K562 (cell line): ENCODE measurements around the gene CPM. TPM values are rescaled to one million over a fixed set of nuclear protein-coding genes. Genes with fewer than 3 reads are reported as not detected.

Source experiments
- ATAC-seq: fragments of 200-7000 bp; cut with Tn5 transposase; 3 replicates; pipeline ENCODE4 v1.9.1; 2020; ENCODE audit warnings: moderate library complexity
- BruUV-seq: library from RNA; stranded (reverse); fragments of 400-500 nt; replicated peaks from 2 replicates; lab custom pipeline; 2021; lab: Mats Ljungman, UMichigan
- CTCF ChIA-PET: fragments of 300-600 bp; formaldehyde crosslinking; extraction: SDS; loops from one replicate; lab custom pipeline; 2021; ENCODE audit warnings: low intra/inter-chr PET ratio; lab: Yijun Ruan, JAX
- POLR2A ChIA-PET: fragments of 300-600, 350-650 bp; sonication (Branson Sonifier 250); formaldehyde crosslinking; extraction: SDS; loops from one replicate; lab custom pipeline; 2021; ENCODE audit warnings: antibody characterized with exemption, inconsistent platforms; lab: Yijun Ruan, JAX
- DNase-seq, 4 experiments: peaks; one replicate each; pipeline versions ENCODE4 v3.0.0 to v3.0.0-alpha.2; 2011 to 2018; ENCODE audit warnings: low spot score in 3 of 4, mixed read lengths in 3 of 4; ENCODE audit errors: extremely low read depth in 1 of 4
- FAIRE-seq: peaks from 2 replicates; lab custom pipeline; 2011; peaks lifted over from hg19 to GRCh38; lab: Jason Lieb, UNC
- H2AFZ ChIP-seq: 2 replicates; pipeline ENCODE4 v1.6.0; 2011; ENCODE audit warnings: low read depth, low read length, control low read depth, inconsistent platforms
- H3K27ac ChIP-seq: fragments of 200-600 bp; 3 replicates; pipeline ENCODE4 v1.8.0; 2011; ENCODE audit warnings: low read depth, mild to moderate bottlenecking, control low read depth, inconsistent platforms, low read length, moderate library complexity, mixed read lengths; ENCODE audit errors: extremely low read depth
- H3K27me3 ChIP-seq, 2 experiments: fragments of 300-600 bp in 1 of 2; 2 replicates in 1 of 2; 3 replicates in 1 of 2; pipeline versions ENCODE4 v1.6.0 to v1.8.0; 2011; ENCODE audit warnings: inconsistent platforms in 2 of 2, low read length in 2 of 2, mild to moderate bottlenecking in 1 of 2, mixed read lengths in 1 of 2, moderate library complexity in 1 of 2; ENCODE audit not compliant: control insufficient read depth in 2 of 2, insufficient read depth in 2 of 2
- H3K36me3 ChIP-seq: fragments of 300-600 bp; 3 replicates; pipeline ENCODE4 v1.8.0; 2011; ENCODE audit warnings: mild to moderate bottlenecking, low read length, inconsistent platforms; ENCODE audit not compliant: control insufficient read depth, insufficient read depth
- H3K4me1 ChIP-seq, 2 experiments: fragments of 200-600 bp in 1 of 2; replicated peaks in 1 of 2; 2 replicates in 1 of 2; 3 replicates in 1 of 2; pipeline versions ENCODE4 v1.5.1 to v1.8.0; 2011; ENCODE audit warnings: inconsistent platforms in 2 of 2, low read length in 2 of 2, mild to moderate bottlenecking in 1 of 2, mixed read lengths in 1 of 2, moderate library complexity in 1 of 2; ENCODE audit not compliant: control insufficient read depth in 2 of 2, insufficient read depth in 2 of 2
- H3K4me2 ChIP-seq: 2 replicates; pipeline ENCODE4 v1.6.1; 2011; ENCODE audit warnings: low read length, control low read depth, inconsistent platforms, mixed read lengths; ENCODE audit not compliant: insufficient read depth
- H3K4me3 ChIP-seq: fragments of 200-600 bp; sonication (generic), shearing (Covaris generic); 2 replicates; pipeline ENCODE4 v1.5.1; 2016; ENCODE audit warnings: control low read depth, inconsistent platforms
- H3K79me2 ChIP-seq: fragments of 200-600 bp; 3 replicates; pipeline ENCODE4 v1.8.0; 2011; ENCODE audit warnings: low read length, inconsistent platforms; ENCODE audit not compliant: control insufficient read depth, insufficient read depth
- H3K9ac ChIP-seq, 2 experiments: 2 replicates each; pipeline versions ENCODE4 v1.6.0 to v1.6.1; 2011; ENCODE audit warnings: low read depth in 2 of 2, low read length in 2 of 2, control low read depth in 1 of 2, inconsistent platforms in 1 of 2, mild to moderate bottlenecking in 1 of 2, mixed read lengths in 1 of 2; ENCODE audit not compliant: insufficient read depth in 1 of 2
- H3K9me1 ChIP-seq: one replicate; pipeline ENCODE4 v1.6.0; 2011; ENCODE audit warnings: inconsistent platforms, mild to moderate bottlenecking, low read length, moderate library complexity; ENCODE audit not compliant: control insufficient read depth, insufficient read depth
- H3K9me3 ChIP-seq: replicated peaks from 2 replicates; pipeline ENCODE4 v1.5.1; 2011; ENCODE audit warnings: low read depth, low read length, inconsistent platforms; ENCODE audit not compliant: control insufficient read depth, insufficient read depth
- H4K20me1 ChIP-seq: replicated peaks from 2 replicates; pipeline ENCODE4 v1.6.1; 2011; ENCODE audit warnings: low read length, inconsistent platforms, mixed read lengths; ENCODE audit not compliant: control insufficient read depth, insufficient read depth
- BRD4 ChIP-seq: fragments of 200-600 bp; sonication (generic); IDR thresholded peaks from 2 replicates; pipeline ENCODE4 v1.6.1; 2017; ENCODE audit warnings: inconsistent platforms
- CBFB ChIP-seq: sonication (generic); formaldehyde crosslinking; IDR thresholded peaks from 2 replicates; pipeline ENCODE4 v1.4.0; 2020; ENCODE audit warnings: mild to moderate bottlenecking, missing genetic modification reagents
- CCNT2 ChIP-seq: IDR thresholded peaks from 2 replicates; pipeline ENCODE4 v1.6.1; 2011; ENCODE audit warnings: borderline replicate concordance, low read depth, mild to moderate bottlenecking, moderate library complexity, mixed read lengths, low read length; ENCODE audit not compliant: insufficient read length; ENCODE audit errors: extremely low read depth
- HDAC6 ChIP-seq: IDR thresholded peaks from 2 replicates; pipeline ENCODE4 v1.6.1; 2012; ENCODE audit warnings: low read depth, mild to moderate bottlenecking, control low read depth, inconsistent platforms, low read length, moderate library complexity
- HNRNPH1 ChIP-seq: fragments of 200-400 bp; formaldehyde crosslinking; optimal IDR thresholded peaks from 2 replicates; pipeline ENCODE3; 2017; ENCODE audit warnings: low read depth, mild to moderate bottlenecking, low read length, moderate library complexity
- MTA1 ChIP-seq: fragments of 450-650 bp; IDR thresholded peaks from 2 replicates; pipeline ENCODE4 v1.6.1; 2017; ENCODE audit warnings: borderline replicate concordance
- PTTG1 ChIP-seq: fragments of 450-650 bp; IDR thresholded peaks from 2 replicates; pipeline ENCODE4 v1.6.1; 2016; ENCODE audit warnings: low read depth, mild to moderate bottlenecking, missing genetic modification characterization, missing compliant biosample characterization
- SAP30 ChIP-seq: fragments of 200-600 bp; sonication (generic); IDR thresholded peaks from 2 replicates; pipeline ENCODE4 v1.6.1; 2012; ENCODE audit warnings: borderline replicate concordance, low read depth, mild to moderate bottlenecking, moderate library complexity, low read length, control low read depth, inconsistent platforms; ENCODE audit not compliant: insufficient read depth, poor library complexity, severe bottlenecking
- SMC3 ChIP-seq: conservative IDR thresholded peaks from 2 replicates; pipeline ENCODE4 v1.6.1; 2011; ENCODE audit warnings: low read depth, low read length, improper control_type of control experiment; ENCODE audit not compliant: insufficient read depth
- SREBF1 ChIP-seq: fragments of 150-350 bp; IDR thresholded peaks from 2 replicates; pipeline ENCODE4 v1.6.1; 2014; ENCODE audit warnings: antibody characterized with exemption, low read depth, low read length, borderline replicate concordance
- THAP7 ChIP-seq: fragments of 250-450 bp; sonication (Bioruptor Pico); IDR thresholded peaks from 2 replicates; pipeline ENCODE4 v1.5.0; 2021
- ZBTB9 ChIP-seq: fragments of 450-650 bp; formaldehyde crosslinking; IDR thresholded peaks from 2 replicates; pipeline ENCODE4 v1.4.0; 2020; ENCODE audit warnings: mild to moderate bottlenecking, moderate library complexity
- ZNF124 ChIP-seq: sonication (generic); formaldehyde crosslinking; IDR thresholded peaks from 2 replicates; pipeline ENCODE4 v1.8.1; 2022; ENCODE audit warnings: missing genetic modification reagents
- ZNF140 ChIP-seq: fragments of 250-450 bp; sonication (Bioruptor Pico); IDR thresholded peaks from 2 replicates; pipeline ENCODE4 v1.8.0; 2021; ENCODE audit warnings: moderate library complexity, mild to moderate bottlenecking, inconsistent platforms
- ZNF76 ChIP-seq: fragments of 250-450 bp; sonication (Bioruptor Pico); IDR thresholded peaks from 2 replicates; pipeline ENCODE4 v1.4.0; 2020; ENCODE audit warnings: mild to moderate bottlenecking, moderate library complexity, borderline replicate concordance
- WGBS: fragments of 100-300 bp; shearing (Covaris generic); methylation state at CpG from one replicate; pipeline ENCODE4 v1.1.6; 2016; ENCODE audit warnings: low coverage, mixed read lengths; ENCODE audit not compliant: insufficient coverage; ENCODE audit errors: missing lambda C conversion rate; 5-methylcytosine and 5-hydroxymethylcytosine counted together
- in situ Hi-C: fragments of 300-500 bp; cut with MboI; formaldehyde crosslinking; loops from 4 replicates; pipeline ENCODE4 v1.15.0; 2018; ENCODE audit warnings: inconsistent platforms, mixed read lengths
- intact Hi-C: fragments of 100-400 bp; cut with micrococcal nuclease; formaldehyde crosslinking; loops from 2 replicates; pipeline ENCODE4 v1.14.2; 2022
- polyA plus RNA-seq, 8 experiments: library from polyadenylated mRNA; depleted of rRNA in 4 of 8; stranded (reverse) in 5 of 8; unstranded in 3 of 8; fragments of >200 nt; fragmentation: Nextera tagmentation in 2 of 8; fragmentation: Illumina TruSeq in 1 of 8; extraction: Ambion mirVana in 2 of 8; extraction: Trizol in 1 of 8; gene quantifications; 2 replicates each; pipeline versions ENCODE4 v1.2.1 to v1.2.3, GENCODE V29; 2011 to 2014; ENCODE audit warnings: inconsistent platforms in 1 of 8, missing spikeins in 1 of 8
- total RNA-seq, 7 experiments: library from RNA; depleted of rRNA in 6 of 7; stranded (reverse); fragments of >200 nt in 6 of 7; fragmentation: Illumina TruSeq in 2 of 7; extraction: Trizol in 2 of 7; gene quantifications; 2 replicates each; pipeline versions ENCODE4 v1.2.1 to v1.2.3, GENCODE V29; 2011 to 2021; ENCODE audit warnings: low replicate concordance in 1 of 7
- TF ChIP-seq, protein P1 (sequence below): fragments of 450-650 bp; IDR thresholded peaks from 2 replicates; pipeline ENCODE4 v1.6.1; 2016; ENCODE audit warnings: borderline replicate concordance
- TF ChIP-seq, protein P2 (sequence below): sonication (generic); formaldehyde crosslinking; IDR thresholded peaks from 2 replicates; pipeline ENCODE4 v1.8.1; 2023; ENCODE audit warnings: mild to moderate bottlenecking, missing genetic modification reagents

CPM gene
- total and polyA plus RNA-seq, 9 of the 15 experiments (the other 6 are each of a cell fraction or from before 2014, with no cell fraction given): 0.31 TPM; not detected in 8

DNA sequence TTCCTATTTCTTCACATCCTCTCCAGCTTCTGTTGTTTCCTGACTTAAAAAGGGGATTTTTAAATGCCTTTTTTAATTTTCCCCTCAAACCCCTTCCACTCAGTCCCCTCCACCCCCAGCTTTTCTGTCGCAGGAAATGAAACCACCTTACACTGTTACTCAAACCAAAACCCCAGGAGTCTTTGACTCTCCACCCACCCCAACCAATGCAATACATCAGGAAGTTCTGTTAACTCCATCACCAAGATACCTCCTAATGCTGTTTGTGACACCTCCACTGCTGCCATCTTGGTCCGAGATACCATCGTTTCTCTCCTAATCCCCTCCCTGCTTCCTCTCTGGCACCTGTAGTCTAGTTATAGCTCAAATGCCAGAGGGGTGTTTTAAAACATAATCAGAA is 25.4 kb upstream of the CPM start:
- no peaks in the 10 kb centered on the region for H3K79me2 ChIP-seq
- POLR2A ChIA-PET: no interaction called here
- intact Hi-C loops (no loop called here), in situ Hi-C loops (no loop called here)
- FAIRE-seq (no peak), ATAC-seq (no peak), DNase-seq (no peak)
- no TSS peak for BruUV-seq
- H3K36me3 ChIP-seq: no peaks in the 10 kb centered on the region
- 8% methylated on average over 3 of the region's 3 CpGs for WGBS
- no peak overlapping the region for H2AFZ ChIP-seq
- H3K4me2 ChIP-seq: no peak overlapping the region
- H3K4me3 ChIP-seq: no peak overlapping the region
- H3K9ac ChIP-seq: no peak overlapping the region
- no peaks in the 10 kb centered on the region for H3K9me3 ChIP-seq
- no peak overlapping the region for H3K27ac ChIP-seq
- H3K9me1 ChIP-seq: no peaks in the 10 kb centered on the region
- no peaks in the 10 kb centered on the region for H4K20me1 ChIP-seq
- CTCF ChIA-PET: no interaction called here
- H3K4me1 ChIP-seq: no peaks in the 10 kb centered on the region
- no peaks in the 10 kb centered on the region for H3K27me3 ChIP-seq
- TF ChIP-seq SMC3: no peak
- TF ChIP-seq, protein P1, sequence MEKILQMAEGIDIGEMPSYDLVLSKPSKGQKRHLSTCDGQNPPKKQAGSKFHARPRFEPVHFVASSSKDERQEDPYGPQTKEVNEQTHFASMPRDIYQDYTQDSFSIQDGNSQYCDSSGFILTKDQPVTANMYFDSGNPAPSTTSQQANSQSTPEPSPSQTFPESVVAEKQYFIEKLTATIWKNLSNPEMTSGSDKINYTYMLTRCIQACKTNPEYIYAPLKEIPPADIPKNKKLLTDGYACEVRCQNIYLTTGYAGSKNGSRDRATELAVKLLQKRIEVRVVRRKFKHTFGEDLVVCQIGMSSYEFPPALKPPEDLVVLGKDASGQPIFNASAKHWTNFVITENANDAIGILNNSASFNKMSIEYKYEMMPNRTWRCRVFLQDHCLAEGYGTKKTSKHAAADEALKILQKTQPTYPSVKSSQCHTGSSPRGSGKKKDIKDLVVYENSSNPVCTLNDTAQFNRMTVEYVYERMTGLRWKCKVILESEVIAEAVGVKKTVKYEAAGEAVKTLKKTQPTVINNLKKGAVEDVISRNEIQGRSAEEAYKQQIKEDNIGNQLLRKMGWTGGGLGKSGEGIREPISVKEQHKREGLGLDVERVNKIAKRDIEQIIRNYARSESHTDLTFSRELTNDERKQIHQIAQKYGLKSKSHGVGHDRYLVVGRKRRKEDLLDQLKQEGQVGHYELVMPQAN: no peak
- TF ChIP-seq, protein P2, sequence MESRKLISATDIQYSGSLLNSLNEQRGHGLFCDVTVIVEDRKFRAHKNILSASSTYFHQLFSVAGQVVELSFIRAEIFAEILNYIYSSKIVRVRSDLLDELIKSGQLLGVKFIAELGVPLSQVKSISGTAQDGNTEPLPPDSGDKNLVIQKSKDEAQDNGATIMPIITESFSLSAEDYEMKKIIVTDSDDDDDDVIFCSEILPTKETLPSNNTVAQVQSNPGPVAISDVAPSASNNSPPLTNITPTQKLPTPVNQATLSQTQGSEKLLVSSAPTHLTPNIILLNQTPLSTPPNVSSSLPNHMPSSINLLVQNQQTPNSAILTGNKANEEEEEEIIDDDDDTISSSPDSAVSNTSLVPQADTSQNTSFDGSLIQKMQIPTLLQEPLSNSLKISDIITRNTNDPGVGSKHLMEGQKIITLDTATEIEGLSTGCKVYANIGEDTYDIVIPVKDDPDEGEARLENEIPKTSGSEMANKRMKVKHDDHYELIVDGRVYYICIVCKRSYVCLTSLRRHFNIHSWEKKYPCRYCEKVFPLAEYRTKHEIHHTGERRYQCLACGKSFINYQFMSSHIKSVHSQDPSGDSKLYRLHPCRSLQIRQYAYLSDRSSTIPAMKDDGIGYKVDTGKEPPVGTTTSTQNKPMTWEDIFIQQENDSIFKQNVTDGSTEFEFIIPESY (CRISPR knock-in tag): no peak
- no peak for TF ChIP-seq ZBTB9 (CRISPR knock-in tag)
- TF ChIP-seq PTTG1 (tag): no peak
- TF ChIP-seq CCNT2: no peak
- TF ChIP-seq ZNF76 (CRISPR knock-in tag): no peak
- TF ChIP-seq MTA1: no peak
- no peak for TF ChIP-seq BRD4
- no peak for TF ChIP-seq ZNF140 (CRISPR knock-in tag)
- no peak for TF ChIP-seq HDAC6
- no peak for TF ChIP-seq THAP7 (CRISPR knock-in tag)
- no peak for TF ChIP-seq CBFB (CRISPR knock-in tag)
- no peak for TF ChIP-seq ZNF124 (CRISPR knock-in tag)
- no peak for TF ChIP-seq HNRNPH1
- no peak for TF ChIP-seq SAP30
- no peak for TF ChIP-seq SREBF1
